Activated T-cell treated with anti-CD3 and anti-CD28 coated beads, Interleukin-2, amount 50 U/mL, for 4 hours (primary cell): ENCODE measurements around the gene GATA2. TPM values are rescaled to one million over a fixed set of nuclear protein-coding genes. Genes with fewer than 3 reads are reported as not detected.

Source experiments
- ATAC-seq, 2 donors: fragments of 200-7000 bp; cut with Tn5 transposase; one replicate each; pipeline ENCODE4 v1.10.0; 2021
- DNase-seq: peaks from one replicate; pipeline ENCODE4 v3.0.0-alpha.2; 2020
- H3K27me3 Mint-ChIP-seq: one replicate; pipeline ENCODE4 v1.8.0; 2021; ENCODE audit warnings: low read depth, mixed read lengths
- H3K36me3 Mint-ChIP-seq: one replicate; pipeline ENCODE4 v1.8.0; 2022; ENCODE audit warnings: mixed read lengths; ENCODE audit not compliant: insufficient read depth
- H3K4me1 Mint-ChIP-seq: one replicate; pipeline ENCODE4 v1.8.0; 2021; ENCODE audit warnings: low read depth, mixed read lengths
- H3K4me3 Mint-ChIP-seq: one replicate; pipeline ENCODE4 v1.8.0; 2021; ENCODE audit warnings: mild to moderate bottlenecking, moderate library complexity, mixed read lengths
- H3K9me3 Mint-ChIP-seq: one replicate; pipeline ENCODE4 v1.8.0; 2021; ENCODE audit warnings: mixed read lengths
- total RNA-seq, 3 donors: library from RNA; stranded (reverse); gene quantifications; one replicate each; pipeline ENCODE4 v1.2.1, GENCODE V29; 2021

The GATA2 gene
- total RNA-seq, 3 donors from 2014 or later, result 2.3 to 13.7 (median 12.2) TPM

GRCh38 chr3:128496602-128497304 lies 3.8 kb upstream of the GATA2 start:
- Mint-ChIP-seq H3K9me3 (no peaks in the 10 kb centered on the region), H3K4me3 (peak overlapping the region; percentile 75), H3K4me1 (peaks cover 8% of the 10 kb centered on the region), H3K36me3 (no peaks in the 10 kb centered on the region), H3K27me3 (peaks cover 67% of the 10 kb centered on the region)
- ATAC-seq (no peak), DNase-seq (no peak)

GRCh38 chr3:128496019-128496601 lies 3.1 kb upstream of the GATA2 start:
- Mint-ChIP-seq H3K27me3 (peaks cover 73% of the 10 kb centered on the region), H3K9me3 (no peaks in the 10 kb centered on the region), H3K4me3 (peak overlapping the region; percentile 39), H3K36me3 (no peaks in the 10 kb centered on the region), H3K4me1 (peaks cover 12% of the 10 kb centered on the region)
- DNase-seq (no peak), ATAC-seq (no peak)

- Mint-ChIP-seq H3K4me3 (no peak overlapping the region), H3K27me3 (peaks cover 72% of the 10 kb centered on the region), H3K4me1 (peaks cover 14% of the 10 kb centered on the region), H3K9me3 (no peaks in the 10 kb centered on the region), H3K36me3 (no peaks in the 10 kb centered on the region)
- ATAC-seq (no peak), DNase-seq (no peak)
These were observed 2.5 kb upstream of the GATA2 start for GRCh38 chr3:128495435-128495970.

- DNase-seq (no peak), ATAC-seq (no peak)
- H3K36me3 Mint-ChIP-seq, result no peaks in the 10 kb centered on the region
- H3K4me3 Mint-ChIP-seq, result no peak overlapping the region
- no peaks in the 10 kb centered on the region for H3K9me3 Mint-ChIP-seq
- H3K4me1 Mint-ChIP-seq, result peaks cover 23% of the 10 kb centered on the region
- H3K27me3 Mint-ChIP-seq, result peaks cover 74% of the 10 kb centered on the region
These were observed 1.3 kb upstream of the GATA2 start for GRCh38 chr3:128494367-128494650.

- Mint-ChIP-seq H3K9me3 (no peaks in the 10 kb centered on the region), H3K27me3 (peaks cover 71% of the 10 kb centered on the region), H3K36me3 (no peaks in the 10 kb centered on the region), H3K4me3 (no peak overlapping the region), H3K4me1 (peaks cover 23% of the 10 kb centered on the region)
- ATAC-seq (no peak), DNase-seq (no peak)
These were observed 767 bp upstream of the GATA2 start for GRCh38 chr3:128493570-128494366.

GRCh38 chr3:128491941-128492670 lies 895 bp downstream of the GATA2 start:
- peaks cover 69% of the 10 kb centered on the region for H3K27me3 Mint-ChIP-seq
- peak overlapping the region; percentile 53 for H3K4me3 Mint-ChIP-seq
- H3K4me1 Mint-ChIP-seq, result peaks cover 29% of the 10 kb centered on the region
- DNase-seq (no peak), ATAC-seq (no peak)
- H3K36me3 Mint-ChIP-seq, result no peaks in the 10 kb centered on the region
- H3K9me3 Mint-ChIP-seq, result no peaks in the 10 kb centered on the region

- no peak for ATAC-seq
- Mint-ChIP-seq H3K27me3 (peaks cover 70% of the 10 kb centered on the region), H3K36me3 (no peaks in the 10 kb centered on the region), H3K4me1 (peaks cover 32% of the 10 kb centered on the region), H3K4me3 (peak overlapping the region; percentile 53), H3K9me3 (no peaks in the 10 kb centered on the region)
- no peak for DNase-seq
These were observed 1.4 kb downstream of the GATA2 start for GRCh38 chr3:128491691-128491940.

- DNase-seq (no peak), ATAC-seq (no peak)
- Mint-ChIP-seq H3K36me3 (no peaks in the 10 kb centered on the region), H3K4me1 (peaks cover 37% of the 10 kb centered on the region), H3K27me3 (peaks cover 72% of the 10 kb centered on the region), H3K9me3 (no peaks in the 10 kb centered on the region), H3K4me3 (peak overlapping the region; percentile 53)
These were observed 1.9 kb downstream of the GATA2 start for GRCh38 chr3:128490915-128491690.

- ATAC-seq (no peak), DNase-seq (no peak)
- Mint-ChIP-seq H3K4me3 (no peak overlapping the region), H3K27me3 (peaks cover 71% of the 10 kb centered on the region), H3K36me3 (no peaks in the 10 kb centered on the region), H3K9me3 (no peaks in the 10 kb centered on the region), H3K4me1 (peaks cover 37% of the 10 kb centered on the region)
These were observed 2.4 kb downstream of the GATA2 start for GRCh38 chr3:128490650-128490914.

GRCh38 chr3:128489927-128490649 lies 2.9 kb downstream of the GATA2 start:
- DNase-seq, result no peak
- no peaks in the 10 kb centered on the region for H3K36me3 Mint-ChIP-seq
- no peak for ATAC-seq
- H3K4me1 Mint-ChIP-seq, result peaks cover 37% of the 10 kb centered on the region
- no peaks in the 10 kb centered on the region for H3K9me3 Mint-ChIP-seq
- peak overlapping the region; percentile 74 for H3K4me3 Mint-ChIP-seq
- peaks cover 71% of the 10 kb centered on the region for H3K27me3 Mint-ChIP-seq

- Mint-ChIP-seq H3K4me1 (peaks cover 37% of the 10 kb centered on the region), H3K9me3 (no peaks in the 10 kb centered on the region), H3K27me3 (peaks cover 72% of the 10 kb centered on the region), H3K4me3 (peak overlapping the region; percentile 74), H3K36me3 (no peaks in the 10 kb centered on the region)
- DNase-seq, result no peak
- no peak for ATAC-seq
These were observed 3.4 kb downstream of the GATA2 start for GRCh38 chr3:128489674-128489926.

- DNase-seq (no peak), ATAC-seq (peak; percentile 4 to 9)
- no peaks in the 10 kb centered on the region for H3K36me3 Mint-ChIP-seq
- H3K4me3 Mint-ChIP-seq, result peak overlapping the region; percentile 65
- peaks cover 72% of the 10 kb centered on the region for H3K27me3 Mint-ChIP-seq
- peaks cover 37% of the 10 kb centered on the region for H3K4me1 Mint-ChIP-seq
- H3K9me3 Mint-ChIP-seq, result no peaks in the 10 kb centered on the region
These were observed 3.9 kb downstream of the GATA2 start for GRCh38 chr3:128488991-128489673.

GRCh38 chr3:128488636-128488990 lies 4.4 kb downstream of the GATA2 start:
- ATAC-seq, result no peak
- Mint-ChIP-seq H3K36me3 (no peaks in the 10 kb centered on the region), H3K4me3 (peak overlapping the region; percentile 65), H3K9me3 (no peaks in the 10 kb centered on the region), H3K27me3 (peaks cover 72% of the 10 kb centered on the region), H3K4me1 (peaks cover 41% of the 10 kb centered on the region)
- no peak for DNase-seq
